Measurements from ENCODE around the gene HMGCL. TPM values are rescaled to one million over a fixed set of nuclear protein-coding genes. Genes with fewer than 3 reads are reported as not detected.
"Not testable (repeated sequence)": the region's sequence is repeated elsewhere in the genome, so short reads cannot be mapped to it uniquely, and the experiment has no call there.

The HMGCL gene
- polyA plus RNA-seq, 1 experiment: 39.5 TPM

DNA sequence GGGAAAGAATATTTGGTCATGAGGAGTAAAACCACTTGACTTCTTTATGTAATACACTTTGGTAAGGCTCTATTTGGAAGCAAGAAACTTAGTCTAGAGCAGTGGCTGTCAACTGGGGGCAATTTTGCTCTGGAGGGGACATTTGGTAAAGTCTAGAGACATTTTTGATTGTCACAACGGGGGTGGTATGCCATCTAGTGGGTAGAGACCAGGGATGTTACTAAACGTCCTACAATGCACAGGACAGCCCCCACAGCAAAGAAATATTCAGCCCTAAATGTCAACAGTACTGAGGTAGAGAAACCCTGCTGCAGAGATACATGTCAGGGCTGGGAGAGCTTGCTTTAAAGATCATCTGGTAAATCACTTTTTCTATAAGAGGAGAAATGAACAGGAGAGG is 29.3 kb upstream of the HMGCL start:
- no peak for DNase-seq (ENCODE audit: low read depth, low spot score)
- ChIA-PET CTCF (interaction anchor here (0.7 to 2.2 kb wide), 2 partner anchors 83 to 981 kb away, joined by 3 to 16 read pairs; no protein-coding TSS in a partner anchor), POLR2A (interaction anchor here (0.5 kb wide), 1 partner anchor 22 kb away, joined by 5 read pairs; no protein-coding TSS in a partner anchor)
- Histone ChIP-seq H3K4me3 (ENCODE audit: low read depth, low read length) (no peak overlapping the region), H3K9me3 (ENCODE audit: control insufficient read depth, insufficient read depth, low read length) (no peaks in the 10 kb centered on the region; the same call in 1 of the 2 replicates), H3K27me3 (ENCODE audit: control insufficient read depth, insufficient read depth, low read length) (peaks cover 4% of the 10 kb centered on the region), H3K27ac (ENCODE audit: low read depth, low read length) (no peak overlapping the region)
- TF ChIP-seq, protein P1, sequence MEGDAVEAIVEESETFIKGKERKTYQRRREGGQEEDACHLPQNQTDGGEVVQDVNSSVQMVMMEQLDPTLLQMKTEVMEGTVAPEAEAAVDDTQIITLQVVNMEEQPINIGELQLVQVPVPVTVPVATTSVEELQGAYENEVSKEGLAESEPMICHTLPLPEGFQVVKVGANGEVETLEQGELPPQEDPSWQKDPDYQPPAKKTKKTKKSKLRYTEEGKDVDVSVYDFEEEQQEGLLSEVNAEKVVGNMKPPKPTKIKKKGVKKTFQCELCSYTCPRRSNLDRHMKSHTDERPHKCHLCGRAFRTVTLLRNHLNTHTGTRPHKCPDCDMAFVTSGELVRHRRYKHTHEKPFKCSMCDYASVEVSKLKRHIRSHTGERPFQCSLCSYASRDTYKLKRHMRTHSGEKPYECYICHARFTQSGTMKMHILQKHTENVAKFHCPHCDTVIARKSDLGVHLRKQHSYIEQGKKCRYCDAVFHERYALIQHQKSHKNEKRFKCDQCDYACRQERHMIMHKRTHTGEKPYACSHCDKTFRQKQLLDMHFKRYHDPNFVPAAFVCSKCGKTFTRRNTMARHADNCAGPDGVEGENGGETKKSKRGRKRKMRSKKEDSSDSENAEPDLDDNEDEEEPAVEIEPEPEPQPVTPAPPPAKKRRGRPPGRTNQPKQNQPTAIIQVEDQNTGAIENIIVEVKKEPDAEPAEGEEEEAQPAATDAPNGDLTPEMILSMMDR (IDR thresholded peaks at IDR 0.05; ENCODE audit: low read depth, low read length): peak; percentile 29

- DNase-seq (ENCODE audit: low read depth, low spot score); H3K4me3 ChIP-seq (ENCODE audit: low read depth, low read length); POLR2A ChIA-PET; CTCF ChIA-PET; H3K27ac ChIP-seq (ENCODE audit: low read depth, low read length); H3K9me3 ChIP-seq (ENCODE audit: control insufficient read depth, insufficient read depth, low read length); H3K27me3 ChIP-seq (ENCODE audit: control insufficient read depth, insufficient read depth, low read length): not testable (repeated sequence)
Observed at GRCh38 chr1:23853124-23853523, 27.9 kb upstream of the HMGCL start.

- POLR2A ChIA-PET; CTCF ChIA-PET; H3K27ac ChIP-seq (ENCODE audit: low read depth, low read length); H3K27me3 ChIP-seq (ENCODE audit: control insufficient read depth, insufficient read depth, low read length); H3K4me3 ChIP-seq (ENCODE audit: low read depth, low read length); DNase-seq (ENCODE audit: low read depth, low spot score); H3K9me3 ChIP-seq (ENCODE audit: control insufficient read depth, insufficient read depth, low read length): not testable (repeated sequence)
Observed at GRCh38 chr1:23851406-23851805, 26.2 kb upstream of the HMGCL start.

GRCh38 chr1:23848673-23849616 is 23.7 kb upstream of the HMGCL start:
- TF ChIP-seq, protein P1 (IDR thresholded peaks at IDR 0.05; ENCODE audit: low read depth, low read length): no peak
- Histone ChIP-seq H3K27ac (ENCODE audit: low read depth, low read length) (no peak overlapping the region), H3K27me3 (ENCODE audit: control insufficient read depth, insufficient read depth, low read length) (peaks cover 6% of the 10 kb centered on the region), H3K9me3 (ENCODE audit: control insufficient read depth, insufficient read depth, low read length) (no peaks in the 10 kb centered on the region; the same call in 1 of the 2 replicates), H3K4me3 (ENCODE audit: low read depth, low read length) (no peak overlapping the region)
- POLR2A ChIA-PET: interaction anchor here (0.5 kb wide), 1 partner anchor 52 kb away, joined by 4 read pairs; no protein-coding TSS in a partner anchor
- no peak for DNase-seq (ENCODE audit: low read depth, low spot score)
- CTCF ChIA-PET: interaction anchor here (1.0 kb wide), 1 partner anchor 37 kb away, joined by 4 read pairs; no protein-coding TSS in a partner anchor

- H3K27ac ChIP-seq (ENCODE audit: low read depth, low read length); POLR2A ChIA-PET; H3K4me3 ChIP-seq (ENCODE audit: low read depth, low read length); H3K9me3 ChIP-seq (ENCODE audit: control insufficient read depth, insufficient read depth, low read length); DNase-seq (ENCODE audit: low read depth, low spot score); CTCF ChIA-PET: not testable (repeated sequence)
- H3K27me3 ChIP-seq (ENCODE audit: control insufficient read depth, insufficient read depth, low read length): peaks cover 14% of the 10 kb centered on the region
Observed at GRCh38 chr1:23847482-23848095, 22.4 kb upstream of the HMGCL start.

GRCh38 chr1:23845163-23845562 is 19.9 kb upstream of the HMGCL start:
- H3K4me3 ChIP-seq (ENCODE audit: low read depth, low read length): no peak overlapping the region
- POLR2A ChIA-PET: no interaction called here
- DNase-seq (ENCODE audit: low read depth, low spot score): no peak
- no peaks in the 10 kb centered on the region for H3K9me3 ChIP-seq (ENCODE audit: control insufficient read depth, insufficient read depth, low read length)
- CTCF ChIA-PET: no interaction called here
- peaks cover 14% of the 10 kb centered on the region for H3K27me3 ChIP-seq (ENCODE audit: control insufficient read depth, insufficient read depth, low read length)
- H3K27ac ChIP-seq (ENCODE audit: low read depth, low read length): no peak overlapping the region
- TF ChIP-seq, protein P1 (IDR thresholded peaks at IDR 0.05; ENCODE audit: low read depth, low read length): no peak
